CD4-positive, alpha-beta memory T cell (primary cell): ENCODE measurements around the gene PRRT1. TPM values are rescaled to one million over a fixed set of nuclear protein-coding genes. Genes with fewer than 3 reads are reported as not detected.
"Not testable (repeated sequence)": the region's sequence is repeated elsewhere in the genome, so short reads cannot be mapped to it uniquely, and the experiment has no call there.

Experiments
- CTCF ChIA-PET: fragments of 350-600 bp; sonication (Branson Sonifier 250); formaldehyde crosslinking; loops from one replicate; lab custom pipeline; 2021; ENCODE audit warnings: inconsistent platforms; ENCODE audit not compliant: partially characterized antibody; lab: Charles Lee
- POLR2A ChIA-PET: fragments of 350-600 bp; sonication (Branson Sonifier 250); formaldehyde crosslinking; loops from one replicate; lab custom pipeline; 2021; ENCODE audit not compliant: partially characterized antibody; lab: Charles Lee
- DNase-seq, 5 donors: peaks; one replicate each; pipeline versions ENCODE4 v3.0.0 to v3.0.0-alpha.2; 2020 to 2022; ENCODE audit warnings: mixed read lengths in 1 of 5
- H3K27ac ChIP-seq: one replicate; pipeline ENCODE4 v1.7.0; 2013; ENCODE audit warnings: low read depth, low read length
- H3K27me3 ChIP-seq: 2 replicates; pipeline ENCODE4 v1.7.0; 2013; ENCODE audit warnings: mild to moderate bottlenecking, low read length, moderate library complexity; ENCODE audit not compliant: insufficient read depth
- H3K36me3 ChIP-seq: 2 replicates; pipeline ENCODE4 v1.7.0; 2013; ENCODE audit warnings: mild to moderate bottlenecking, low read length, moderate library complexity; ENCODE audit not compliant: insufficient read depth
- H3K4me1 ChIP-seq: 2 replicates; pipeline ENCODE4 v1.7.0; 2013; ENCODE audit warnings: mild to moderate bottlenecking, low read length, moderate library complexity; ENCODE audit not compliant: insufficient read depth
- H3K4me3 ChIP-seq, 2 donors: one replicate each; pipeline ENCODE4 v1.7.0; 2013; ENCODE audit warnings: low read length in 2 of 2, mild to moderate bottlenecking in 1 of 2
- H3K9me3 ChIP-seq, 2 donors: one replicate each; pipeline ENCODE4 v1.7.0; 2013; ENCODE audit warnings: low read length in 2 of 2, control low read depth in 1 of 2; ENCODE audit not compliant: control insufficient read depth in 1 of 2
- H3K27ac Mint-ChIP-seq, 7 donors: one replicate each; pipeline ENCODE4 v1.8.0; 2020 to 2021; ENCODE audit warnings: mixed read lengths in 7 of 7, mild to moderate bottlenecking in 6 of 7, inconsistent platforms in 3 of 7, moderate library complexity in 3 of 7
- H3K27me3 Mint-ChIP-seq, 2 donors: one replicate each; pipeline ENCODE4 v1.8.0; 2020 to 2021; ENCODE audit warnings: mixed read lengths in 2 of 2
- H3K36me3 Mint-ChIP-seq, 2 donors: one replicate each; pipeline ENCODE4 v1.8.0; 2020 to 2021; ENCODE audit warnings: mixed read lengths in 2 of 2, inconsistent platforms in 1 of 2, mild to moderate bottlenecking in 1 of 2
- H3K4me1 Mint-ChIP-seq, 4 donors: one replicate each; pipeline ENCODE4 v1.8.0; 2020 to 2021; ENCODE audit warnings: mixed read lengths in 4 of 4, mild to moderate bottlenecking in 1 of 4
- H3K4me3 Mint-ChIP-seq, 8 donors: one replicate each; pipeline ENCODE4 v1.8.0; 2020 to 2021; ENCODE audit warnings: mixed read lengths in 8 of 8, mild to moderate bottlenecking in 7 of 8, moderate library complexity in 6 of 8, inconsistent platforms in 3 of 8
- H3K9me3 Mint-ChIP-seq, 8 donors: one replicate each; pipeline ENCODE4 v1.8.0; 2020 to 2021; ENCODE audit warnings: mixed read lengths in 8 of 8, mild to moderate bottlenecking in 5 of 8, inconsistent platforms in 3 of 8, moderate library complexity in 1 of 8
- intact Hi-C: fragments of 100-400 bp; cut with micrococcal nuclease; formaldehyde crosslinking; loops from one replicate; pipeline ENCODE4 v1.15.1; 2023
- polyA plus RNA-seq, 2 donors: library from polyadenylated mRNA; unstranded; fragments of 300-500 nt; fragmentation: Illumina TruSeq; gene quantifications; one replicate each; pipeline ENCODE4 v1.2.3, GENCODE V29; 2021
- total RNA-seq, 2 experiments: library from RNA; stranded (reverse); gene quantifications; one replicate each; pipeline ENCODE4 v1.2.3, GENCODE V29; 2021

Gene PRRT1
- total and polyA plus RNA-seq, 4 experiments from 2014 or later, result 0.60 to 1.9 (median 1.5) TPM; not detected in 1

DNA sequence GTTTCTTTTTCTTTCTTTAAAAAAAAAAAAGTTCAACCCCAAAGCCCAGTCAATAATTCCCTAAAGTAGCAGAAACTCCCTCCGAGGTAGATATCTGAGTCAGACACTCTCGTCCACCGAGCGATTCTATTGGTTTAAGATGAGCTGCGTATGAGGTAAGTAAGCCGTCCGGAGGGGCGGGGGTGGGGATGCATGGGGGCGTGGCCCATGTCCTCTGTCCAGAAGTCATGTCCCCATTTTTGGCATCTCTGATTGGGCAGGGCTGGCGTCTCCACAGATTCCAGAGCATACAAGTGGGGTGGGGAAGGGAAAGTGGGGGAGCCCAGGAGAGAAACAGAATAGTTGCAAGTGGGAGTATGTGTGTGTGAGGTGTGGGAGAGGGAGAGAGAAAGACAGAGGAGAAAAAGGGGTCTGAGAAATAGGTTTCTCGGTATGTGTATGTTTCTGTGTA, 34.0 kb upstream of the PRRT1 start:
- H3K4me3 ChIP-seq, H3K27me3 Mint-ChIP-seq, intact Hi-C loops, H3K27me3 ChIP-seq, H3K9me3 Mint-ChIP-seq, H3K9me3 ChIP-seq: not testable (repeated sequence)
- H3K27ac Mint-ChIP-seq, result peak overlapping the region; percentile 96 to 97 (median 97)
- CTCF ChIA-PET, result interaction anchor here (1.0 kb wide), 1 partner anchor 61 kb away, joined by 4 read pairs; no protein-coding TSS in a partner anchor
- H3K4me3 Mint-ChIP-seq, result peak overlapping the region; percentile 20 to 96 (median 80)
- DNase-seq, result peak in 4 of 5 donors; percentile 33 to 88 (median 47)
- POLR2A ChIA-PET, result interaction anchor here (0.5 to 12.7 kb wide), 6 partner anchors 10 to 786 kb away, joined by 3 to 188 read pairs (median 3); partner anchors contain the start of genes ATF6B and FKBPL
- Histone ChIP-seq H3K36me3 (peaks cover 59% of the 10 kb centered on the region), H3K27ac (peak overlapping the region; percentile 70), H3K4me1 (peaks cover 76% of the 10 kb centered on the region)
- H3K36me3 Mint-ChIP-seq, result peaks cover 40 to 58% of the 10 kb centered on the region in 2 donors
- peaks cover 34 to 54% (median 44%) of the 10 kb centered on the region in 4 donors for H3K4me1 Mint-ChIP-seq

DNA sequence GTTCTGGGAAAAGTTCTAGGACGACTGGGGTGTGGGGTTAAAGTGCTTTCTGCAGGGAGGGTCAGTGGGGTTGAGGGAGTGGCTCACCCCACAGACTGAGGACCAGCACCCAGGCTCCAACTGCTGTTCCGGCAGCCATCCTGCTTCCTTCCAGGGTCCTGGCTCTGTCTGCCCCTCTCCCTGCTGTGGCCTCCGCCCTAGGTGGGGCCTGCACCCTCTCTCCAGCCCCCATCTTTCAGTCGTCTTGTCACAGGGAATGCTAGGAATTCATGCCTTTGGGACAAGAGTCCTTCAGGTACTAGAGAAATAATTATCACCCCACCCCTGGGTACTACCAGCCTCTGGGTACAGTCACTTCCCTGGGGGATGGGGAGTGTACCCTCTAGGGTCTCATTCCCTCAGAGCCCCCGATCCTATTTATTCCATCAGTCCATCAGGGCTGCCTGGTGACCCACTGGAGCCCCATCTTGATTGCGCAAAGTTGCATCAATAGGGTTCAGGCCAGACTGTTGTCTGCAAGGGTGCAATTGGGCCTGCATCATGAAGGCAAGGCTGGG, 32.4 kb upstream of the PRRT1 start, which contains the start of gene AGER:
AGER (minus strand) TSS at position 170 of the 557 bp plus-strand sequence; CDS start at position 139, 31 bp downstream.
- no peaks in the 10 kb centered on the region for H3K27me3 Mint-ChIP-seq
- ChIA-PET CTCF (no interaction called here), POLR2A (interaction anchor here (1.3 to 8.4 kb wide), 3 partner anchors 7 to 55 kb away, joined by 3 to 408 read pairs (median 19); partner anchors contain the start of genes GPSM3 and PBX2)
- H3K4me3 ChIP-seq, result no peak within 1 kb of the TSS
- peaks cover 0 to 2% (median 0%) of the 10 kb centered on the region in 8 donors for H3K9me3 Mint-ChIP-seq
- H3K4me1 Mint-ChIP-seq, result peaks cover 40 to 66% (median 50%) of the 10 kb centered on the region in 4 donors
- peaks cover 60% of the 10 kb centered on the region for H3K36me3 ChIP-seq
- peak within 1 kb of the TSS; percentile 36 to 97 (median 64) for H3K27ac Mint-ChIP-seq
- H3K4me3 Mint-ChIP-seq, result peak within 1 kb of the TSS in 1 of 8 donors; percentile 39
- H3K9me3 ChIP-seq, result no peaks in the 10 kb centered on the region
- peak within 1 kb of the TSS; percentile 70 for H3K27ac ChIP-seq
- H3K27me3 ChIP-seq, result no peaks in the 10 kb centered on the region
- H3K4me1 ChIP-seq, result peaks cover 88% of the 10 kb centered on the region
- no peak for DNase-seq
- intact Hi-C loops, result no loop called here
- H3K36me3 Mint-ChIP-seq, result peaks cover 42 to 59% of the 10 kb centered on the region in 2 donors

DNA sequence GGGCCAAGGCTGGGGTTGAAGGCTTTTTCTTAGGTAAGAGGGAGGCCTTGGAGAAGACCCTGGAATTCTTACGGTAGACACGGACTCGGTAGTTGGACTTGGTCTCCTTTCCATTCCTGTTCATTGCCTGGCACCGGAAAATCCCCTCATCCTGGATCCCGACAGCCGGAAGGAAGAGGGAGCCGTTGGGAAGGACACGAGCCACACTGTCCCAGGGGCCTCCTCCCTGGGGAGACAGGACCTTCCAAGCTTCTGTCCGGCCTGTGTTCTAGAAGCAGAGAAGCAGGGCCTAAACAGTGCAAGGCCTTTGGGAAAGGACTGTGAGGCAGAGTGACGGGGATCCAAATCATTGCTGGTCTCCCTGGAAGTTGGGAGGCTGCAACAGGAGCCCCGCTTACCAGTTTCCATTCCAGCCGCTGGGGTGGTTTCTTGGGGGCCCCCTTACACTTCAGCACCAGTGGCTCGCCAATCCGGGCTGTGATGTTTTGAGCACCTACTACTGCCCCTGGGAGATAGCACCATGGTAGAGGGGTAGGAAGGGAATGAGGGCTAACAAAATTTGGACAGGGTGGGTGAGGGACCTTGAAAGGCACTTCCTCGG, 31.8 kb upstream of the PRRT1 start:
- peaks cover 41 to 66% (median 50%) of the 10 kb centered on the region in 4 donors for H3K4me1 Mint-ChIP-seq
- H3K27ac ChIP-seq, result peak overlapping the region; percentile 70
- peaks cover 0 to 2% (median 0%) of the 10 kb centered on the region in 8 donors for H3K9me3 Mint-ChIP-seq
- no peak overlapping the region for H3K4me3 Mint-ChIP-seq
- H3K27ac Mint-ChIP-seq, result peak overlapping the region in 5 of 7 donors; percentile 41 to 73 (median 60)
- H3K36me3 Mint-ChIP-seq, result peaks cover 36 to 59% of the 10 kb centered on the region in 2 donors
- no peaks in the 10 kb centered on the region for H3K27me3 Mint-ChIP-seq
- no peak overlapping the region for H3K4me3 ChIP-seq
- H3K4me1 ChIP-seq, result peaks cover 88% of the 10 kb centered on the region
- DNase-seq, result peak in 1 of 5 donors; percentile 23
- ChIA-PET CTCF (no interaction called here), POLR2A (interaction anchor here (1.0 to 8.4 kb wide), 2 partner anchors 8 to 56 kb away, joined by 4 to 408 read pairs; partner anchors contain the start of genes ATF6B, GPSM3 and PBX2)
- no peaks in the 10 kb centered on the region for H3K27me3 ChIP-seq
- H3K9me3 ChIP-seq, result no peaks in the 10 kb centered on the region
- intact Hi-C loops, result no loop called here
- peaks cover 60% of the 10 kb centered on the region for H3K36me3 ChIP-seq

DNA sequence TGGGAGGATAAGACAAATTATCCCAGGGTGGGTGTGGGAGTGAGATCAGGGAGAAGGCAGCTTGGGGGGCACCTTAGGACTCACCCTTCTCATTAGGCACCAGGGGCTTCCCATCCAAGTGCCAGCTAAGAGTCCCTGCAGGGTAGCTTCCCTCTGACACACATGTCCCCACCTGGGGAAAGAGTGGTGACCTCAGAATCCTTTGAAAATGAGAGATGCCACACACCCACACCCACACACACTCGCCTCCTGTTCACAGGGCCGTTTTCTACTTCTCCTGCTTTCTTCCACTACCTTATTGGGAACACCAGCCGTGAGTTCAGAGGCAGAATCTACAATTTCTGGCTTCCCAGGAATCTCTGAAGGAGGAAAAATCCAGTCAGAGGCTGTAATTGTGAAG, 31.3 kb upstream of the PRRT1 start:
- no peaks in the 10 kb centered on the region for H3K27me3 Mint-ChIP-seq
- H3K27me3 ChIP-seq, result no peaks in the 10 kb centered on the region
- no peaks in the 10 kb centered on the region for H3K9me3 ChIP-seq
- CTCF ChIA-PET, result interaction anchor here (1.1 to 1.6 kb wide), 2 partner anchors 12 to 65 kb away, joined by 3 to 4 read pairs; no protein-coding TSS in a partner anchor
- H3K27ac Mint-ChIP-seq, result peak overlapping the region in 4 of 7 donors; percentile 47 to 62 (median 61)
- H3K27ac ChIP-seq, result no peak overlapping the region
- H3K36me3 ChIP-seq, result peaks cover 60% of the 10 kb centered on the region
- no peak overlapping the region for H3K4me3 Mint-ChIP-seq
- H3K36me3 Mint-ChIP-seq, result peaks cover 34 to 59% of the 10 kb centered on the region in 2 donors
- H3K4me1 ChIP-seq, result peaks cover 83% of the 10 kb centered on the region
- intact Hi-C loops, result no loop called here
- peaks cover 0 to 2% (median 0%) of the 10 kb centered on the region in 8 donors for H3K9me3 Mint-ChIP-seq
- peaks cover 41 to 66% (median 51%) of the 10 kb centered on the region in 4 donors for H3K4me1 Mint-ChIP-seq
- DNase-seq, result no peak
- no peak overlapping the region for H3K4me3 ChIP-seq
- POLR2A ChIA-PET, result interaction anchor here (0.5 to 8.4 kb wide), 4 partner anchors 8 to 55 kb away, joined by 3 to 408 read pairs (median 4); partner anchors contain the start of genes ATF6B, FKBPL, GPSM3 and PBX2

DNA sequence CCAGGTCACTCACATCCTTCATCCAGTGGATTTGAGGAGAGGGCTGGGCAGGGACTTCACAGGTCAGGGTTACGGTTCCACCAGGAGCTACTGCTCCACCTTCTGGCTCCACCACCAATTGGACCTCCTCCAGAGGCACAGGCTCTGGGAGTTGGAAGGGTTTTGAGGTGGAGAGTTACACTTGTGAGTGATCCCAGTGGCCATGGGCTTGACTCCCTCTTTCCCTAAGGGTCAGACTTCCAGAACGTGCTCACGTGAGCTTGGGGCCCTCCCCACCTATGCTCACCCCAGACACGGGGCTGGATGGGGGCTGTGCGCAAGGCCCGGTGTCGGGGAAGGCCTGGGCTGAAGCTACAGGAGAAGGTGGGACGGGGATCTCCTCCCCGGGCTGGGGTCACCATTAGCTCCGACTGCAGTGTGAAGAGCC, 30.8 kb upstream of the PRRT1 start:
- DNase-seq, result peak in 1 of 5 donors; percentile 29
- Histone ChIP-seq H3K4me3 (no peak overlapping the region), H3K36me3 (peaks cover 56% of the 10 kb centered on the region), H3K27me3 (no peaks in the 10 kb centered on the region), H3K27ac (no peak overlapping the region), H3K9me3 (no peaks in the 10 kb centered on the region), H3K4me1 (peaks cover 78% of the 10 kb centered on the region)
- peaks cover 32 to 59% of the 10 kb centered on the region in 2 donors for H3K36me3 Mint-ChIP-seq
- ChIA-PET POLR2A (interaction anchor here (0.5 to 8.4 kb wide), 4 partner anchors 9 to 55 kb away, joined by 3 to 408 read pairs (median 4); partner anchors contain the start of genes ATF6B, FKBPL, GPSM3 and PBX2), CTCF (interaction anchor here (0.5 to 1.6 kb wide), 3 partner anchors 13 to 89 kb away, joined by 3 to 4 read pairs (median 3); no protein-coding TSS in a partner anchor)
- peak overlapping the region in 1 of 7 donors; percentile 50 for H3K27ac Mint-ChIP-seq
- no peaks in the 10 kb centered on the region for H3K27me3 Mint-ChIP-seq
- peaks cover 39 to 63% (median 50%) of the 10 kb centered on the region in 4 donors for H3K4me1 Mint-ChIP-seq
- H3K9me3 Mint-ChIP-seq, result peaks cover 0 to 2% (median 0%) of the 10 kb centered on the region in 8 donors
- H3K4me3 Mint-ChIP-seq, result no peak overlapping the region
- intact Hi-C loops, result no loop called here

DNA sequence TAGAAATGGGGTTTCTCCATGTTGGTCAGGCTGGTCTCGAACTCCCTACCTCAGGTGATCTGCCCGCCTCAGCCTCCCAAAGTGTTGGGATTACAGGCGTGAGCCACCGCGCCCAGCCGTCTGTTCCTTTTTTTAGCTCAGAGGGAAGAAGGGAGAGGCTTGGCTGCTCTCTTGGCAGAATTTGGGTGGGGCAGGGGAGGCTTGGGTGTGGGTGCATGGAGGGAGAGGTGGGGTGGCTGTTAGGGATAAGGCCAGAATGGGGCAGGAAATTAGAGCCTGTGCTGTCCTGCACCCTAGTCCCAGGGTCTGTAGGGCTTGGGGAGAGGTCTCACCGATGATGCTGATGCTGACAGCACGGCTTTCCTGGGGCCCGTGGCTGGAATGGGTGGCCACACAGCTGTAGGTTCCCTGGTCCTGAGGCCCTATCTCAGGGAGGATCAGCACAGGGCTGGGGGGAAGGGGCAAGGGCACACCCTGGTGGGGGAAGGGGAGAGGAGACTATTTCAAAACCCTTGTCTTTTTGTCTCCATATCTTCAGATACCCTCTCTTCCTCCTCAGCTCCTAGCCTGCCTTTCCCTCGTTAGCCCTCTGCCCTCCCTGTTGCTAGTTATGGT, 30.3 kb upstream of the PRRT1 start:
- intact Hi-C loops, result no loop called here
- H3K4me1 ChIP-seq, result peaks cover 75% of the 10 kb centered on the region
- peak overlapping the region in 3 of 7 donors; percentile 50 to 81 (median 62) for H3K27ac Mint-ChIP-seq

More for the DNA sequence above, 30.3 kb upstream of the PRRT1 start:
- Mint-ChIP-seq H3K4me1 (peaks cover 35 to 63% (median 48%) of the 10 kb centered on the region in 4 donors), H3K27me3 (no peaks in the 10 kb centered on the region), H3K4me3 (no peak overlapping the region), H3K9me3 (peaks cover 0 to 2% (median 0%) of the 10 kb centered on the region in 8 donors), H3K36me3 (peaks cover 27 to 54% of the 10 kb centered on the region in 2 donors)
- Histone ChIP-seq H3K9me3 (no peaks in the 10 kb centered on the region), H3K27ac (no peak overlapping the region), H3K36me3 (peaks cover 51% of the 10 kb centered on the region), H3K27me3 (no peaks in the 10 kb centered on the region), H3K4me3 (no peak overlapping the region)
- ChIA-PET CTCF (interaction anchor here (0.5 to 1.6 kb wide), 3 partner anchors 13 to 88 kb away, joined by 3 to 4 read pairs (median 3); no protein-coding TSS in a partner anchor), POLR2A (interaction anchor here (1.7 to 8.4 kb wide), 2 partner anchors 9 to 52 kb away, joined by 5 to 408 read pairs; partner anchors contain the start of genes FKBPL, GPSM3 and PBX2)
- peak in 1 of 5 donors; percentile 20 for DNase-seq
